GM04503 (cell line): ENCODE results near the gene RPL12.

Source experiments
- DNase-seq: peaks from one replicate; pipeline ENCODE4 v3.0.0-alpha.2; 2012; ENCODE audit warnings: low read depth

RPL12 gene

GRCh38 chr9:127438394-127438793 is 12.8 kb downstream of the RPL12 start:
- DNase-seq, result no peak

GRCh38 chr9:127437497-127438264 is 13.5 kb downstream of the RPL12 start:
- no peak for DNase-seq

GRCh38 chr9:127430415-127430814 is 20.8 kb downstream of the RPL12 start:
- no peak for DNase-seq

GRCh38 chr9:127428348-127428747 is 22.9 kb downstream of the RPL12 start:
- DNase-seq, result no peak

GRCh38 chr9:127426756-127427155 is 24.4 kb downstream of the RPL12 start:
- DNase-seq, result no peak

GRCh38 chr9:127424676-127424999 is 26.6 kb downstream of the RPL12 start:
- DNase-seq, result no peak

- DNase-seq, result peak; percentile 52
Measured at GRCh38 chr9:127423934-127424675, 27.1 kb downstream of the RPL12 start, which contains the start of gene ZNF79. Gene ZNF79, plus strand, starts transcription at chr9:127424382. Its CDS starts 406 bp downstream, at chr9:127424788.

GRCh38 chr9:127423476-127423933 is 27.7 kb downstream of the RPL12 start:
- no peak for DNase-seq

GRCh38 chr9:127422787-127423186 is 28.4 kb downstream of the RPL12 start:
- no peak for DNase-seq

- no peak for DNase-seq
Measured at GRCh38 chr9:127422133-127422782, 28.9 kb downstream of the RPL12 start.

GRCh38 chr9:127421057-127421456 is 30.1 kb downstream of the RPL12 start:
- DNase-seq, result no peak

GRCh38 chr9:127419348-127419747 is 31.9 kb downstream of the RPL12 start:
- no peak for DNase-seq

GRCh38 chr9:127418037-127418471 is 33.2 kb downstream of the RPL12 start:
- no peak for DNase-seq

GRCh38 chr9:127417131-127418036 is 33.8 kb downstream of the RPL12 start:
- DNase-seq, result no peak

GRCh38 chr9:127415657-127416056 is 35.5 kb downstream of the RPL12 start:
- DNase-seq, result no peak

GRCh38 chr9:127415141-127415540 is 36.1 kb downstream of the RPL12 start:
- DNase-seq, result no peak

GRCh38 chr9:127411122-127411521 is 40.1 kb downstream of the RPL12 start:
- DNase-seq, result no peak

- no peak for DNase-seq
Measured at GRCh38 chr9:127407492-127407843, 43.7 kb downstream of the RPL12 start.

- no peak for DNase-seq
Measured at GRCh38 chr9:127406799-127407491, 44.3 kb downstream of the RPL12 start.

- DNase-seq, result no peak
Measured at GRCh38 chr9:127405344-127406125, 45.7 kb downstream of the RPL12 start.
